ENCODE results near the gene RASGRP2. TPM values are rescaled to one million over a fixed set of nuclear protein-coding genes. Genes with fewer than 3 reads are reported as not detected.

RASGRP2 gene
- total RNA-seq, 4 donors from 2014 or later: 3.2 to 72.8 (median 23.3) TPM

DNA sequence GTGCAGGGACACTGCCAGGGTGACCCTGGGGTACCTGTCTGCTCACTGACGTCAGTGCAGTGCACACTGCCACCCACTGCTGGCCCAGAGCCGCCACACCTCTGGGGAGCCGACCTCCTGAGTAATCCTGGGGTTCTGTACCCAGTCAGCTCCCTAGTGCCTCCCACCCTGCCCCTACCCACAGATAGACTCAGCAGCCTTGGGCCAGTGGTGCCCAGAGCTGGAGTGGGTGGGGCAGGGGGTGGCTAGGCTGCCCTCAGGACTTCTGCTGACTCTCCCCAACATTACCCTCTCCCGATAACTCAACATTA, 26.7 kb downstream of the RASGRP2 start:
- Histone ChIP-seq H3K27ac (no peak overlapping the region), H3K4me1 (peaks cover 0 to 13% of the 10 kb centered on the region in 2 donors), H3K27me3 (peaks cover 23 to 42% of the 10 kb centered on the region in 2 donors), H3K36me3 (no peaks in the 10 kb centered on the region), H3K9me3 (no peaks in the 10 kb centered on the region), H3K4me3 (no peak overlapping the region)
- no peak for DNase-seq
- intact Hi-C loops (cut with DNase I; ENCODE audit: low total_unique reads): no loop called here
- no peak for TF ChIP-seq POLR2A (IDR thresholded peaks at IDR 0.05)
- TF ChIP-seq, protein P1, sequence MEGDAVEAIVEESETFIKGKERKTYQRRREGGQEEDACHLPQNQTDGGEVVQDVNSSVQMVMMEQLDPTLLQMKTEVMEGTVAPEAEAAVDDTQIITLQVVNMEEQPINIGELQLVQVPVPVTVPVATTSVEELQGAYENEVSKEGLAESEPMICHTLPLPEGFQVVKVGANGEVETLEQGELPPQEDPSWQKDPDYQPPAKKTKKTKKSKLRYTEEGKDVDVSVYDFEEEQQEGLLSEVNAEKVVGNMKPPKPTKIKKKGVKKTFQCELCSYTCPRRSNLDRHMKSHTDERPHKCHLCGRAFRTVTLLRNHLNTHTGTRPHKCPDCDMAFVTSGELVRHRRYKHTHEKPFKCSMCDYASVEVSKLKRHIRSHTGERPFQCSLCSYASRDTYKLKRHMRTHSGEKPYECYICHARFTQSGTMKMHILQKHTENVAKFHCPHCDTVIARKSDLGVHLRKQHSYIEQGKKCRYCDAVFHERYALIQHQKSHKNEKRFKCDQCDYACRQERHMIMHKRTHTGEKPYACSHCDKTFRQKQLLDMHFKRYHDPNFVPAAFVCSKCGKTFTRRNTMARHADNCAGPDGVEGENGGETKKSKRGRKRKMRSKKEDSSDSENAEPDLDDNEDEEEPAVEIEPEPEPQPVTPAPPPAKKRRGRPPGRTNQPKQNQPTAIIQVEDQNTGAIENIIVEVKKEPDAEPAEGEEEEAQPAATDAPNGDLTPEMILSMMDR (IDR thresholded peaks at IDR 0.05): no peak

DNA sequence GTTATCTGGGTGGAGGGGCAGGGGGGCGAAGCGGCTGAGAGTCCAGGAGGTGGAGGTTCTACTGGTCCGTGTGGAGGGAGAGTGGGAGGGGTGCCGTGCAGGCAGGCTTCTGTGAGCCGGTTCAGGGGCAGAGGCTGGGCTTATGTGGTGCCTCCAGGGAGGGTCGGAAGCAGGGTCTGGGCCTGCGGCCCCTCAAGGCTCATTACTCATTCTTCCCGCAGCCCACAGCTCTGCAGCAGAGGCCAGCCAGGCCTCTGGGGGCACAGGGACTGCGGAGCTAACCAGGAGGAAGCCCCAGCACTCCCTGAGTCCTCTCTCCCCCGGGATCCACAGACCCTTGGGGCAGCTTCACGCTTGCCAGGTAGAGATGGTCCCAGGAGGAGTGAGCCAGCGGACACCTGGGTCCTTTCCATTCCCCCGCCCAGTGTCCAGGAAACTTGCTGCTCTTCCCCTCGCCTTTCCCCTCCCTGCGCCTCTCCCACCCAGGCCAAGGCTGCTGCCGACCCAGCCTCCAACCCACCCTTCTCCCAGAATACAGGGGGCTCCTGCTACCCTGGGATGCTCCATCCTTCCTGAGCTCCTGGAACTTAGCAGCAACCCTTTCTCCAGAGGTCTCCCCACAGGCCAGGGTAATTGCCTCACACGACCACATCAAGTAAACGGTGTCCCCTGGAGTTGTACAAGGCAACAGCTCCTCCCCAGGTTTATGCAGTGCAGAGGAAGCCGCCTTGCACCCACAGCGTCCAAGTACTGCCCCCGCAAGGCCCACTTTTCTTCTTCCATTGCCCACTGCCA, 27.3 kb downstream of the RASGRP2 start:
- TF ChIP-seq POLR2A (IDR thresholded peaks at IDR 0.05): no peak
- TF ChIP-seq, protein P1 (IDR thresholded peaks at IDR 0.05): no peak
- Histone ChIP-seq H3K4me3 (no peak overlapping the region), H3K36me3 (no peaks in the 10 kb centered on the region), H3K9me3 (no peaks in the 10 kb centered on the region), H3K27ac (no peak overlapping the region), H3K27me3 (peaks cover 24 to 48% of the 10 kb centered on the region in 2 donors), H3K4me1 (peaks cover 0 to 13% of the 10 kb centered on the region in 2 donors)
- intact Hi-C loops (cut with DNase I; ENCODE audit: low total_unique reads): no loop called here
- no peak for DNase-seq

DNA sequence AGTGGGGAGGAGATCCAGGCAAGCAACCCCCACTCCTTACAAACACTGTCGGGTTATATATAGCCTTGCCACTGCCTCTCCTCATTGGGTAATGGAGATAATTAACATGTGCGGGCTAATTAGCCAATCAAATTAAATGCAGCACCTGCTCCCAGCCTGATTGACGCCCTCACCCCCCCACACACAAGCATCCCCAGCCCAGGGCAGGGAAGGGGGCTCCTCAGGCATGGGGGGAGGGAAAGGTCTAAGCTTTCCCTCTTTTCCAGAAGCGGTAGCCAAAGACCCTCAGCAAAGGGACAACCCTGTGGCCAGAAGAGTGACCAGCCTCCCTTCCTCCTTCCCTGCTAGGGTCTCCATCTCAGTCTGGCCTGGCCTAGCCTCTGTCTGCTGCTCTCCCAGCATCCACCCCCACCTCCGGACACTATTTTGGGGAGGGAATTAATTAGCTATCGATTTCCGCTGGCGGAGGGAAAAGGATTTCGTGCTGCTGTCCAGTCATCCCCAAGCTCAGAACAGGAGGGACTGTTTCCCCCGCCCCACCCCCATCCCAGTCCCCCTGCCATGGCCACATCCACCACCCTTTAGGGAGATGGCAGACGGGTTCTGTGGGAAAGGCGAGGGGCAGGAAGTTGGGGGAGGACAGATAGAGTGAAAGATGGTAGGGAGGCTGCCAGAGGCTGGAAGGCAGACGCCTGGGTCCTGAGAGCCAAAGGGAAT, 28.0 kb downstream of the RASGRP2 start:
- H3K9me3 ChIP-seq: no peaks in the 10 kb centered on the region
- intact Hi-C loops (cut with DNase I; ENCODE audit: low total_unique reads): no loop called here
- no peak for TF ChIP-seq POLR2A (IDR thresholded peaks at IDR 0.05)
- TF ChIP-seq, protein P1 (IDR thresholded peaks at IDR 0.05): no peak
- no peak for DNase-seq
- peaks cover 0 to 13% of the 10 kb centered on the region in 2 donors for H3K4me1 ChIP-seq
- H3K4me3 ChIP-seq: no peak overlapping the region
- no peaks in the 10 kb centered on the region for H3K36me3 ChIP-seq
- H3K27ac ChIP-seq: no peak overlapping the region
- H3K27me3 ChIP-seq: peaks cover 32 to 55% of the 10 kb centered on the region in 2 donors

DNA sequence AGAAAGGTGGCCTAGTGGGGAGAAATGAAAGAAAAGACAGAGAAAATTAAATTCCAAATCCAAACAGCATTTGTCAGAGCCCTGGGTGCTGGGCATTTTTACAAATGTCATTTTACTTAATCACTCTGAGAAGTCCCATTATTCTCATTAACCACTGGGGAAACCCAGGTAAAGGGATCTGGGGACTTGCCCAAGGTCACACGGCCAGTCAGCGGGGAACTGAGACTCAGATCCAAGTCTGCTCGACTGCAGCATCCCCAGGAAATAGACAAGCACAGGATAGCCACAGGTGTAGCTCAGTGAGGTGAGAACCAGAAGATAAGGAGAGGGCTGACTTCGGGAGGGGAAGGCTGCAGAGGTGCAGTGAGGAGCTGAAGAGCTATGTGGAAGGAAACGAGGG, 28.8 kb downstream of the RASGRP2 start:
- no peak for DNase-seq
- no peaks in the 10 kb centered on the region for H3K9me3 ChIP-seq
- no peak overlapping the region for H3K4me3 ChIP-seq
- no peak overlapping the region for H3K27ac ChIP-seq
- peaks cover 0 to 13% of the 10 kb centered on the region in 2 donors for H3K4me1 ChIP-seq
- H3K36me3 ChIP-seq: no peaks in the 10 kb centered on the region
- intact Hi-C loops (cut with DNase I; ENCODE audit: low total_unique reads): no loop called here
- TF ChIP-seq, protein P1 (IDR thresholded peaks at IDR 0.05): no peak
- TF ChIP-seq POLR2A (IDR thresholded peaks at IDR 0.05): no peak
- H3K27me3 ChIP-seq: peaks cover 32 to 62% of the 10 kb centered on the region in 2 donors

DNA sequence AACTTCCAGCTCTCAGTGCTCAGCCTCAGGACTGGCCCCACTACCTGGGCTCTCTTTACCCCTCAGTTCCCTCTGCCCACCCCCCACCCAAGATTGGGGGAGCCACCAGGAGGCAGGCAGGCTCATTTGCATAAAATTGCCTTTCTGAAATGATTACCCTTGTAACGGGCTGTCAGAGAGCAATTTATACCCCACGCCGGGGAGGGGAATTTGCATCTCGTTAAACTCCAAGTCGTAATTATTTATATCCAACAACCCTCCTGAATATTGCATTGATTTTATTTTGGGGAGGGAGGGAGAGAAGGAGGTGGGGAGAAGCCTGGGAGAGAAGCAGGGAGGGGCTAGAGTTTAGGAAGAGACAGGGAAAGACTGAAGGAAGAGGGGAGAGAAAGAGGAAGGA, 29.3 kb downstream of the RASGRP2 start:
- no peak overlapping the region for H3K4me3 ChIP-seq
- no peaks in the 10 kb centered on the region for H3K9me3 ChIP-seq
- no peak overlapping the region for H3K27ac ChIP-seq
- no peak for DNase-seq
- TF ChIP-seq POLR2A (IDR thresholded peaks at IDR 0.05): no peak
- TF ChIP-seq, protein P1 (IDR thresholded peaks at IDR 0.05): no peak
- peaks cover 0 to 13% of the 10 kb centered on the region in 2 donors for H3K4me1 ChIP-seq
- intact Hi-C loops (cut with DNase I; ENCODE audit: low total_unique reads): no loop called here
- no peaks in the 10 kb centered on the region for H3K36me3 ChIP-seq
- H3K27me3 ChIP-seq: peaks cover 32 to 64% of the 10 kb centered on the region in 2 donors
